Hepatocyte (in vitro differentiated cells): Measurements from ENCODE around the gene MMRN2.

Experiments used
- CTCF ChIP-seq: fragments of 200-600 bp; sonication (generic); IDR thresholded peaks from 2 replicates; pipeline ENCODE4 v1.5.1; 2016; ENCODE audit warnings: antibody characterized with exemption, mild to moderate bottlenecking; ENCODE audit not compliant: poor library complexity
- EZH2 ChIP-seq: fragments of 200-600 bp; sonication (generic); IDR thresholded peaks from 2 replicates; pipeline ENCODE4 v1.6.1; 2016; ENCODE audit warnings: antibody characterized with exemption, mild to moderate bottlenecking, borderline replicate concordance

GRCh38 chr10:86981716-86982115 is 24.3 kb upstream of the MMRN2 start:
- TF ChIP-seq CTCF: no peak
- no peak for TF ChIP-seq EZH2
